GM18867 (cell line): ENCODE measurements around the gene WNK4.
"Not testable (repeated sequence)": the region's sequence is repeated elsewhere in the genome, so short reads cannot be mapped to it uniquely, and the experiment has no call there.

ENCODE experiments used
- ATAC-seq: cut with Tn5 transposase; IDR thresholded peaks from one replicate; pipeline ENCODE4 v1.9.1; 2021; ENCODE audit warnings: mild to moderate bottlenecking, moderate library complexity; ENCODE audit not compliant: unreplicated experiment

WNK4 gene

GRCh38 chr17:42769964-42770363, 10.4 kb upstream of the WNK4 start:
- ATAC-seq = not testable (repeated sequence)

- no peak for ATAC-seq
Observed at GRCh38 chr17:42772945-42773289, 7.5 kb upstream of the WNK4 start.

- peak; percentile 71 for ATAC-seq
Observed at GRCh38 chr17:42773290-42774035, 6.9 kb upstream of the WNK4 start, which contains the start of gene VPS25. Gene VPS25, plus strand, starts transcription at chr17:42773449. Its CDS starts 27 bp downstream, at chr17:42773476.

GRCh38 chr17:42774066-42774745, 6.2 kb upstream of the WNK4 start:
- no peak for ATAC-seq

GRCh38 chr17:42775534-42776098, 4.8 kb upstream of the WNK4 start:
- ATAC-seq = no peak

GRCh38 chr17:42778570-42778969, 1.8 kb upstream of the WNK4 start:
- no peak for ATAC-seq

- ATAC-seq = no peak
Observed at GRCh38 chr17:42779304-42779935, 990 bp upstream of the WNK4 start.

- ATAC-seq = no peak
Observed at GRCh38 chr17:42780851-42781638, 635 bp downstream of the WNK4 start.

GRCh38 chr17:42781639-42782165, 1.3 kb downstream of the WNK4 start:
- no peak for ATAC-seq

- no peak for ATAC-seq
Observed at GRCh38 chr17:42782166-42783061, 2.0 kb downstream of the WNK4 start.

- ATAC-seq = no peak
Observed at GRCh38 chr17:42783062-42783790, 2.8 kb downstream of the WNK4 start.

- no peak for ATAC-seq
Observed at GRCh38 chr17:42783791-42784138, 3.4 kb downstream of the WNK4 start.

- ATAC-seq = no peak
Observed at GRCh38 chr17:42784409-42784808, 4.0 kb downstream of the WNK4 start.

GRCh38 chr17:42784811-42785592, 4.6 kb downstream of the WNK4 start:
- no peak for ATAC-seq

GRCh38 chr17:42787266-42787665, 6.9 kb downstream of the WNK4 start:
- no peak for ATAC-seq

GRCh38 chr17:42791948-42792347, 11.5 kb downstream of the WNK4 start:
- ATAC-seq = no peak

GRCh38 chr17:42792545-42792944, 12.1 kb downstream of the WNK4 start:
- no peak for ATAC-seq

GRCh38 chr17:42795061-42795460, 14.7 kb downstream of the WNK4 start:
- no peak for ATAC-seq
